Gastrocnemius medialis (tissue), 4 donors: ENCODE results near the gene PRG3.

Experiments
- CTCF ChIP-seq, 5 experiments: fragments of 450-650 bp in 3 of 5; fragments of 200-600 bp in 2 of 5; sonication (generic) in 2 of 5; IDR thresholded peaks in 4 of 5; conservative IDR thresholded peaks in 1 of 5; 1 replicate in 4 of 5; 2 replicates in 1 of 5; pipeline ENCODE4 v1.5.1; 2016 to 2019; ENCODE audit warnings: antibody characterized with exemption in 5 of 5, mild to moderate bottlenecking in 3 of 5, moderate library complexity in 3 of 5
- POLR2A ChIP-seq, 2 donors: fragments of 450-650 bp; IDR thresholded peaks; one replicate each; pipeline ENCODE4 v1.6.1; 2017; ENCODE audit warnings: antibody characterized with exemption in 2 of 2, mild to moderate bottlenecking in 2 of 2, moderate library complexity in 2 of 2

- no peak for TF ChIP-seq CTCF (IDR thresholded peaks at IDR 0.05 in 4 of 5, conservative IDR thresholded peaks at IDR 0.05 in 1 of 5)
- no peak for TF ChIP-seq POLR2A (IDR thresholded peaks at IDR 0.05)
Observed at GRCh38 chr11:57403802-57404147, 22.8 kb upstream of the PRG3 start.
